ENCODE results near the gene CCDC28A.
"Not testable (repeated sequence)": the region's sequence is repeated elsewhere in the genome, so short reads cannot be mapped to it uniquely, and the experiment has no call there.

Gene CCDC28A

GRCh38 chr6:138773177-138774091 is at the start of gene CCDC28A:
TSS of gene CCDC28A (plus strand) at chr6:138773769. CDS start at chr6:138776121, 2,352 bp downstream.
- peak; percentile 88 for DNase-seq

DNA sequence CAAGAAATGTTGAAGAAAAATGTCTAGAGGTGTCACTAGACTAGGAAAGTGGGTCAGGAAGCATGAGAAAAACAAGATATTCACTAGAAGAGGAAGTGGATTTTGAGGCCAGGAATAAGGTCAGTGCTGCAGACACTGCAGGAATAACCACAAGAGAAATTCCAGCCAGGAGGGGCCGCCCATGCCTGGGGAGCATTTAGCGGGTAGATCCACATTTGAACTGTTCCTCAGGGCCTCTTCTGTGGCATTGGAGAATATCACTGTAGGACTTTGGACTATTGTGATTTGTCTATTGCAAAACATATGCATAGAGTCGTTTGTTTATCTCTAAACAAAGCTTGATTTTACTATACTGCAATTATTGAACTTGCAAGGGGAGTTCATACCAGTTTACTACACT is 49.6 kb upstream of the CCDC28A start:
- peak; percentile 6 for DNase-seq

DNA sequence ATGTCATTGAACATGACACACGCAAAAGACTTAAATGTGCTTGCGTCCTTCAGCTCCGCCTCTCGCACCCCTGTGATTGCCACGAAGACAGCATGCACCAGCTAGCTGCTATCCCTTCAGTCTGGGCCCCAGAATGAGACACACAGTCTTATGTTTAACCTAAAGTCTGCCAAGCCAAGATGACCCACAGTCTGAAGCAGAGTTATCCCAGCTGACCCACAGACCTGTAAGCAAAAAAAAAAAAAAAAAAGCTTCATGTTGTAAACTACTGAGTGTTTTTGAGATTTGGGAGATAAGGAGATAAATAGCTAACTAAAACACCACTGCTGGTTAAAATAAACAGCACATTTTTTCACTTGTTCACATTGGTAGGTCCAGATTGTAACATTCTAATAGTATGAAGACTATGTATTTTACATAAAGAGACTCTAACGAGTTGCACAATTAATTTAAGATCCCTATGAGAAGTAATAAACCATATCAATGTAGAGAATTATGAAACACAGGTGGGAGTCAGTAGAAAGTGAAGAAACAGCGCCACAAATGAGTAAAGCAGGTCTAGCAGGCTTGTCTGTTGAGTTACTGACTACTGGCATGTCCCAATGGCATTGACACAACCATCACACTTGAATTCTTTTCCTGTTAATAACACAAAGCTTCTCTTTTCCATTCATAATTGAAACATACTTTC is 47.4 kb upstream of the CCDC28A start:
- DNase-seq = no peak

DNA sequence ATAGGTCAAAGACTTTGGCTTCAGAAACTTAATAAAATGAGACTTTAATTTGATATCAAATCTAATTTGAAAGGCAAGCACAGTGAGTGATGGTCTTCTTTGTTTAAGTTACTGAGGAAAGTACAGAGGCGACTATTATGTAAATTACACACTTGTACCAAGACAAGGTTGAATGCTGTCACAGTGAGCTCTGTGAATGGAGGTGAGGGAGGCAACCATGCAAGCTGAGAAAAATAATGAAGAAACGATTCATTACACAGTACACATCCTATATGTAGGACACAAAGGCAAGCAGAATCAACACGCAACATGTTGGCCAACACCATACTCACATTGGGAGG is 46.8 kb upstream of the CCDC28A start:
- no peak for DNase-seq

DNA sequence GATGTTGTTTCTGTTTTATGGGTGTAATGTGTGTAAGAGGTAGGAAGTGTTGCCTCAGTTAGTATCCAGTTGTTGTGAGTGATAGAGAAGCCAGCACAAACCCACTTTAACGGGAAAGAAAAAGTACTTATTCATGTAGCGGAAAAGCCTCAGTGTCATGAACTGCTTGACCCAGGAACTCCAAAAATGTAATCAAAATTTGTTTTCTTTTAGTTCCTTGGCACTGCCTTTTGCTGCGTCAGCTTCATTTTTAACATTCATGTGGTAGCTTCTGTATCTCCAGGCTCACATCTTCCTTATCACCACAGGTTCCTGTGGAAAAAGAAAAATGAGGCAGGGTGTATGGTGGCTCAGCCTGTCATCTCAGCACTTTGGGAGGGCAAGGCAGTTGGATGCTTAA is 46.4 kb upstream of the CCDC28A start:
- DNase-seq = no peak

DNA sequence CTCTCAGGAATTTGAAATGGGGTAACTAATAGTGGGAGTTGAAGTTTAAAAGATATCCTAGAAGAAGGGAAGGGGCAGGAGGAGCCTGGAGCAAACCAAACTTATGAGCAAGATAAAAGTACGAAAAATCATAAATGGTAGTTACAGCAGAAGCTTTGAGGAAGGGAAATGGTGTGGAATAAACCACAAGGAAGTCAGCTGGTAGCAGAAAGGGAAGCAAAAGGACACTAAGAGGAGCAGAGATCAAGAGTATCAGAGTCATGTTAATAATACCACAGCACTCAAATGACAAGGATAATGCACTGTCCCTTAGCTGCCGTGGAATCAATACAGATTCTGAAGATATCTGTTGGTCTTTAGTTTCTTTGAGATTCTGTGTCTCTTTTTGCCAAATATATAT is 44.9 kb upstream of the CCDC28A start:
- no peak for DNase-seq

DNA sequence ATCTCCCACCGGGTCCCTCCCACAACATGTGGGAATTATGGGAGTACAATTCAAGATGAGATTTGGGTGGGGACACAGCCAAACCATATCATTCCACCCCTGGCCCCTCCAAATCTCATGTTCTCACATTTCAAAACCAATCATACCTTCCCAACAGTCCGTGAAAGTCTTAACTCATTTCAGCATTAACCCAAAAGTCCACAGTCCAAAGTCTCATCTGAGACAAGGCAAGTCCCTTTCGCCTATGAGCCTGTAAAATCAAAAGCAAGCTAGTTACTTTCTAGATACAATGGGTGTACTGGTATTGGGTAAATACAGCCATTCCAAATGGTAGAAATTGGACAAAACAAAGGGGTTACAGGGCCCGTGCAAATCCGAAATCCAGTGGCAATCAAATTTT is 43.5 kb upstream of the CCDC28A start:
- not testable (repeated sequence) for DNase-seq

- no peak for DNase-seq
Observed at GRCh38 chr6:138734585-138734984, 39.0 kb upstream of the CCDC28A start.

DNA sequence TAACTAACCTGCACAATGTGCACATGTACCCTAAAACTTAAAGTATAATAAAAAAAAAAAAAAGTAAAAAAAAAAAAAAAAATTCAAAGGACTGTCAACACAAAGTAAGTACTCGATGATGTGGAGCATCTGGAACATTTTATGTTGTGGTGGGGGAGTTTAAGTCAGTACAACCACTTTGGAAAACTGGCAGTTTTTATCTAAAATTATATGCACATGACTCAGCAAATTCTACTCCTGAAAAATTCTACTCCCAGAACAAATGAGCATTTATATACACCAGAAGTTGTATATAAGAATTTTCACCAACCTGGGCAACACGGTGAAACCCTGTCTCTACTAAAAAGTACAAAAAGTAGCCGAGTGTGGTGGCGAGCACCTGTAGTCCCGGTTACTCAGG is 36.9 kb upstream of the CCDC28A start:
- no peak for DNase-seq

GRCh38 chr6:138752017-138752416 is 21.6 kb upstream of the CCDC28A start:
- no peak for DNase-seq

GRCh38 chr6:138757136-138757535 is 16.4 kb upstream of the CCDC28A start:
- DNase-seq = peak; percentile 56

- peak; percentile 6 for DNase-seq
Observed at GRCh38 chr6:138765896-138766655, 7.5 kb upstream of the CCDC28A start.

DNA sequence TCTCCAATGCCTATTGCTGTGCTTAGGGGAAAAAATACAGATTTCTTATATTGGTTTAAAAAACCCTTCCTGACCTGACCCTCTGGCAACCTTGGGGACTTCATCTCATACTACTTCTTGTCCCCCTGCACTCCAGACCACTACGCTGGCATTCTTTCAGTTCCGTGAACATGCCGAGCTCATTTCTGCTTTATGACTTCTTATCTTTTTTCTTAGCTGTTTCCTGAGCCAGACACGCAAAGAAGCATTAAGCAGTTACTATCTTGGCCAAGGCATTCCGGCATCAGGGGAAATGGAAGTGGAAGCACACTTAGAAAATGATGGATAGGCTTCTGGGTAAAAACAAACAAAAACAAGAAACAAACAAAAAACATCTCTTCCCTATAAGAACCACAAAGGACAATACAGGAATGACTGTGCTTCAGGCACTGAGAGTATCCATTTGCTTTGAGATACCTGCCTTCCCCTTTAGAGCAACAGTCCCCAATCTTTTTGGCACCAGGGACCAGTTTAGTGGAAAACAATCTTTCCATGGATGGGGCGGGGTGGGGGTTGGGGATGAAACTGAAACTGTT is 4.4 kb upstream of the CCDC28A start:
- DNase-seq = no peak

- DNase-seq = no peak
Observed at GRCh38 chr6:138772596-138773176, 883 bp upstream of the CCDC28A start.

- DNase-seq = no peak
Observed at GRCh38 chr6:138774370-138774769, 801 bp downstream of the CCDC28A start.

GRCh38 chr6:138776659-138777058 is 3.1 kb downstream of the CCDC28A start:
- no peak for DNase-seq

- DNase-seq = peak; percentile 27
Observed at GRCh38 chr6:138778331-138778730, 4.8 kb downstream of the CCDC28A start.

GRCh38 chr6:138782243-138782642 is 8.7 kb downstream of the CCDC28A start:
- no peak for DNase-seq

- no peak for DNase-seq
Observed at GRCh38 chr6:138785079-138785478, 11.5 kb downstream of the CCDC28A start.

- no peak for DNase-seq
Observed at GRCh38 chr6:138785980-138786379, 12.4 kb downstream of the CCDC28A start.

GRCh38 chr6:138787138-138787537 is 13.6 kb downstream of the CCDC28A start:
- DNase-seq = no peak

GRCh38 chr6:138795809-138796603 is 22.4 kb downstream of the CCDC28A start, which contains the start of gene ECT2L:
TSS of gene ECT2L (plus strand) at chr6:138796087. CDS start at chr6:138813275, 17,188 bp downstream.
- DNase-seq = no peak
